ENCODE data around the gene EVA1B. TPM values are rescaled to one million over a fixed set of nuclear protein-coding genes. Genes with fewer than 3 reads are reported as not detected.

EVA1B gene
- total and polyA plus RNA-seq, 8 donors = 8.3 to 67.2 (median 29.8) TPM; not detected in 1

- TF ChIP-seq POLR2A (IDR thresholded peaks at IDR 0.05) = no peak
- 92 to 98% (median 95%) methylated on average over 6 to 8 of the region's 8 CpGs for WGBS, 5 donors
- Histone ChIP-seq H3K36me3 (peaks cover 48 to 97% (median 87%) of the 10 kb centered on the region in 4 donors), H3K9me3 (no peaks in the 10 kb centered on the region), H3K27me3 (no peaks in the 10 kb centered on the region), H3K4me1 (peaks cover 19 to 53% (median 34%) of the 10 kb centered on the region in 4 donors), H3K27ac (no peak overlapping the region), H3K4me3 (no peak overlapping the region)
- intact Hi-C loops (cut with DNase I; ENCODE audit: low total_unique reads) = no loop called here
- DNase-seq = no peak
These were observed 23.4 kb upstream of the EVA1B start for GRCh38 chr1:36346741-36347370.

DNA sequence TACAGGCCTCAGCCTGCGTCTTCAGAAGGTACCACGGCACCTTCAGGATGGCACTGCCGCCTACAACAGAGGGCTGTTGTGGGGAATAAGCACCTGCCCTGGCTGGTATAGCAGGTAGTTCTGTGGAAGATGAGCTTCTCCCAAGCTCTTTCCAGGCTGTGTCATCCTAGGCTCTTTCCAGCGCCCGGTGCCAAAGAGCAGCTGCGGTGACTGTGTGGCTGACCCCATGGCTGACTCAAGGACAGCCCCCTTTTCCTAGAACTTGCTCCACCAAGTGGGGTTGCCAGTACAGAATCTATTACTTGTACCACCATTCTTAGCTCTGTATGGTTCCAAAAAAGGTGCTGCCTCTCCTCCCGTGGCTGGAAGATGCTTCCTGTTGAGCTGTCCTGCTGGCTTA, 21.9 kb upstream of the EVA1B start:
- Histone ChIP-seq H3K27me3 (no peaks in the 10 kb centered on the region), H3K4me1 (peaks cover 4 to 38% (median 19%) of the 10 kb centered on the region in 4 donors), H3K9me3 (no peaks in the 10 kb centered on the region), H3K4me3 (no peak overlapping the region), H3K27ac (no peak overlapping the region), H3K36me3 (peaks cover 60 to 99% (median 97%) of the 10 kb centered on the region in 4 donors)
- TF ChIP-seq EP300 (IDR thresholded peaks at IDR 0.05) = no peak
- DNase-seq = no peak
- 84 to 94% (median 86%) methylated on average over 4 to 7 of the region's 7 CpGs for WGBS, 5 donors
- intact Hi-C loops (cut with DNase I; ENCODE audit: low total_unique reads) = no loop called here

DNA sequence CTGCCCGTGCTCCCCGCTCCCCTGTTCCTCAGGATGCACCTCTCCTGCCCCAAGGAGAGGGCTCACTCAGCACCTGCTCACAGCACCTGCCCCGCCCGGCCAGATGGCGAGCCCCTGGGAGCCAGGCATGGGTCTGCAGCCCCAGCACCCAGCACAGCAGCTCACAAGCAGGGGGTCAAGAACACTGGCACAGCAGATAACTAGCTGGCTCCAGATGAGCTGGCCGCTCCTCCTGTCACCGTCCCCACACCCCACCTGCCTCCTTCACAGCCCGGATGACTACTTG, 20.9 kb upstream of the EVA1B start:
- no peak for DNase-seq
- peaks cover 62 to 98% (median 96%) of the 10 kb centered on the region in 4 donors for H3K36me3 ChIP-seq
- intact Hi-C loops (cut with DNase I; ENCODE audit: low total_unique reads) = no loop called here
- H3K27me3 ChIP-seq = no peaks in the 10 kb centered on the region
- no peak overlapping the region for H3K4me3 ChIP-seq
- TF ChIP-seq POLR2A (IDR thresholded peaks at IDR 0.05) = no peak
- TF ChIP-seq POLR2AphosphoS5 (IDR thresholded peaks at IDR 0.05) = no peak
- no peak for TF ChIP-seq EP300 (IDR thresholded peaks at IDR 0.05)
- TF ChIP-seq, protein P1, sequence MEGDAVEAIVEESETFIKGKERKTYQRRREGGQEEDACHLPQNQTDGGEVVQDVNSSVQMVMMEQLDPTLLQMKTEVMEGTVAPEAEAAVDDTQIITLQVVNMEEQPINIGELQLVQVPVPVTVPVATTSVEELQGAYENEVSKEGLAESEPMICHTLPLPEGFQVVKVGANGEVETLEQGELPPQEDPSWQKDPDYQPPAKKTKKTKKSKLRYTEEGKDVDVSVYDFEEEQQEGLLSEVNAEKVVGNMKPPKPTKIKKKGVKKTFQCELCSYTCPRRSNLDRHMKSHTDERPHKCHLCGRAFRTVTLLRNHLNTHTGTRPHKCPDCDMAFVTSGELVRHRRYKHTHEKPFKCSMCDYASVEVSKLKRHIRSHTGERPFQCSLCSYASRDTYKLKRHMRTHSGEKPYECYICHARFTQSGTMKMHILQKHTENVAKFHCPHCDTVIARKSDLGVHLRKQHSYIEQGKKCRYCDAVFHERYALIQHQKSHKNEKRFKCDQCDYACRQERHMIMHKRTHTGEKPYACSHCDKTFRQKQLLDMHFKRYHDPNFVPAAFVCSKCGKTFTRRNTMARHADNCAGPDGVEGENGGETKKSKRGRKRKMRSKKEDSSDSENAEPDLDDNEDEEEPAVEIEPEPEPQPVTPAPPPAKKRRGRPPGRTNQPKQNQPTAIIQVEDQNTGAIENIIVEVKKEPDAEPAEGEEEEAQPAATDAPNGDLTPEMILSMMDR (IDR thresholded peaks at IDR 0.05) = no peak
- no peaks in the 10 kb centered on the region for H3K9me3 ChIP-seq
- H3K27ac ChIP-seq = peak overlapping the region in 1 of 5 donors; percentile 1
- peaks cover 1 to 34% (median 9%) of the 10 kb centered on the region in 4 donors for H3K4me1 ChIP-seq
- 82 to 97% (median 90%) methylated on average over 4 to 8 of the region's 8 CpGs for WGBS, 5 donors

- no peaks in the 10 kb centered on the region for H3K9me3 ChIP-seq
- H3K4me1 ChIP-seq = peaks cover 2 to 34% (median 8%) of the 10 kb centered on the region in 4 donors
- H3K36me3 ChIP-seq = peaks cover 62 to 96% (median 91%) of the 10 kb centered on the region in 4 donors
- intact Hi-C loops (cut with DNase I; ENCODE audit: low total_unique reads) = no loop called here
- no peak for TF ChIP-seq POLR2AphosphoS5 (IDR thresholded peaks at IDR 0.05)
- DNase-seq = no peak
- WGBS, 5 donors = 92 to 96% (median 93%) methylated on average over 16 to 24 of the region's 24 CpGs
- no peaks in the 10 kb centered on the region for H3K27me3 ChIP-seq
- peak overlapping the region in 3 of 5 donors; percentile 1 to 67 (median 53) for H3K27ac ChIP-seq
- H3K4me3 ChIP-seq = no peak overlapping the region
These were observed 20.4 kb upstream of the EVA1B start for GRCh38 chr1:36343651-36344394.

GRCh38 chr1:36342426-36343185, 19.2 kb upstream of the EVA1B start:
- peak; percentile 52 to 66 for DNase-seq
- Histone ChIP-seq H3K27me3 (no peaks in the 10 kb centered on the region), H3K36me3 (peaks cover 50 to 84% (median 79%) of the 10 kb centered on the region in 4 donors), H3K27ac (peak overlapping the region in 3 of 5 donors; percentile 53 to 67 (median 62)), H3K4me1 (peaks cover 0 to 40% (median 8%) of the 10 kb centered on the region in 4 donors), H3K4me3 (no peak overlapping the region), H3K9me3 (no peaks in the 10 kb centered on the region)
- TF ChIP-seq EP300 (IDR thresholded peaks at IDR 0.05) (no peak), POLR2AphosphoS5 (IDR thresholded peaks at IDR 0.05) (peak in 1 of 3 donors; percentile 4), POLR2A (IDR thresholded peaks at IDR 0.05) (no peak)
- TF ChIP-seq, protein P1 (IDR thresholded peaks at IDR 0.05) = peak in 5 of 7 experiments; percentile 47 to 67 (median 57)
- intact Hi-C loops (cut with DNase I; ENCODE audit: low total_unique reads) = no loop called here
- 64 to 83% (median 78%) methylated on average over 5 to 10 of the region's 10 CpGs for WGBS, 5 donors

All from stomach (tissue), 9 donors.